ENCODE results near the gene NSD1.
A peak's percentile ranks its signal among the peaks of the same experiment; 100 is the strongest.
"Not testable (repeated sequence)": the region's sequence is repeated elsewhere in the genome, so short reads cannot be mapped to it uniquely, and the experiment has no call there.

NSD1 gene

GRCh38 chr5:177328545-177329231 is 195.1 kb downstream of the NSD1 start:
- DNase-seq (ENCODE audit: low read depth) = no peak

- no peak for DNase-seq (ENCODE audit: low read depth)
Observed at GRCh38 chr5:177329883-177330282, 196.3 kb downstream of the NSD1 start.

- DNase-seq (ENCODE audit: low read depth) = no peak
Observed at GRCh38 chr5:177330991-177331842, 197.6 kb downstream of the NSD1 start.

- DNase-seq (ENCODE audit: low read depth) = no peak
Observed at GRCh38 chr5:177332031-177332895, 198.7 kb downstream of the NSD1 start.

- no peak for DNase-seq (ENCODE audit: low read depth)
Observed at GRCh38 chr5:177332896-177333260, 199.3 kb downstream of the NSD1 start.

- DNase-seq (ENCODE audit: low read depth) = no peak
Observed at GRCh38 chr5:177333420-177334154, 200.0 kb downstream of the NSD1 start.

GRCh38 chr5:177334155-177334551 is 200.6 kb downstream of the NSD1 start:
- DNase-seq (ENCODE audit: low read depth) = no peak

GRCh38 chr5:177334781-177335700 is 201.5 kb downstream of the NSD1 start:
- DNase-seq (ENCODE audit: low read depth) = no peak

- DNase-seq (ENCODE audit: low read depth) = no peak
Observed at GRCh38 chr5:177335701-177336065, 202.1 kb downstream of the NSD1 start.

GRCh38 chr5:177336112-177336511 is 202.5 kb downstream of the NSD1 start:
- DNase-seq (ENCODE audit: low read depth) = peak; percentile 55

- no peak for DNase-seq (ENCODE audit: low read depth)
Observed at GRCh38 chr5:177336603-177337494, 203.3 kb downstream of the NSD1 start.

- no peak for DNase-seq (ENCODE audit: low read depth)
Observed at GRCh38 chr5:177338251-177339106, 204.9 kb downstream of the NSD1 start.

GRCh38 chr5:177339107-177339638 is 205.6 kb downstream of the NSD1 start:
- no peak for DNase-seq (ENCODE audit: low read depth)

GRCh38 chr5:177343000-177343399 is 209.4 kb downstream of the NSD1 start:
- not testable (repeated sequence) for DNase-seq (ENCODE audit: low read depth)

GRCh38 chr5:177343777-177344176 is 210.2 kb downstream of the NSD1 start:
- DNase-seq (ENCODE audit: low read depth) = no peak

- no peak for DNase-seq (ENCODE audit: low read depth)
Observed at GRCh38 chr5:177344891-177345290, 211.3 kb downstream of the NSD1 start.

GRCh38 chr5:177346820-177347219 is 213.2 kb downstream of the NSD1 start:
- no peak for DNase-seq (ENCODE audit: low read depth)

- DNase-seq (ENCODE audit: low read depth) = no peak
Observed at GRCh38 chr5:177347699-177348098, 214.1 kb downstream of the NSD1 start.

- no peak for DNase-seq (ENCODE audit: low read depth)
Observed at GRCh38 chr5:177349362-177349647, 215.7 kb downstream of the NSD1 start.
